Stomach (tissue), 9 donors: ENCODE data around the gene SWI5. TPM values are rescaled to one million over a fixed set of nuclear protein-coding genes. Genes with fewer than 3 reads are reported as not detected.
A peak's percentile ranks its signal among the peaks of the same experiment; 100 is the strongest.

ENCODE experiments used
- DNase-seq, 2 donors: peaks; one replicate each; pipeline versions ENCODE4 v3.0.0 to v3.0.0-alpha.2; 2013 to 2019
- H3K27ac ChIP-seq, 5 donors: fragments of 200-600 bp in 4 of 5; sonication (generic) in 4 of 5; one replicate each; pipeline ENCODE4 v1.5.1; 2013 to 2019; ENCODE audit warnings: mild to moderate bottlenecking in 1 of 5, moderate library complexity in 1 of 5
- H3K27me3 ChIP-seq, 3 donors: fragments of 200-600 bp; sonication (generic); one replicate each; pipeline ENCODE4 v1.5.1; 2017 to 2019; ENCODE audit warnings: mixed run types in 1 of 3
- H3K36me3 ChIP-seq, 4 donors: fragments of 200-600 bp; sonication (generic); 1 replicate in 3 of 4; 2 replicates in 1 of 4; pipeline ENCODE4 v1.5.1; 2016 to 2019
- H3K4me1 ChIP-seq, 4 donors: fragments of 200-600 bp; sonication (generic); one replicate each; pipeline ENCODE4 v1.5.1; 2016 to 2019
- H3K4me3 ChIP-seq, 4 donors: fragments of 200-600 bp; sonication (generic) in 3 of 4; one replicate each; pipeline ENCODE4 v1.5.1; 2016 to 2019; ENCODE audit warnings: mild to moderate bottlenecking in 1 of 4
- H3K9me3 ChIP-seq, 4 donors: fragments of 200-600 bp; sonication (generic); one replicate each; pipeline ENCODE4 v1.5.1; 2016 to 2019
- EP300 ChIP-seq: sonication (generic); formaldehyde crosslinking; IDR thresholded peaks from one replicate; pipeline ENCODE4 v1.6.1; 2017; ENCODE audit warnings: antibody characterized with exemption
- POLR2A ChIP-seq, 4 donors: fragments of 450-650 bp; IDR thresholded peaks; one replicate each; pipeline ENCODE4 v1.6.1; 2016; ENCODE audit warnings: antibody characterized with exemption in 4 of 4, control low read depth in 2 of 4, mild to moderate bottlenecking in 1 of 4, moderate library complexity in 1 of 4
- POLR2AphosphoS5 ChIP-seq, 3 donors: sonication (generic); formaldehyde crosslinking; IDR thresholded peaks; one replicate each; pipeline ENCODE4 v1.6.1; 2016; ENCODE audit warnings: antibody characterized with exemption in 3 of 3
- WGBS, 5 donors: extraction: QIAGEN DNeasy Blood & Tissue Kit in 3 of 5; methylation state at CpG; one replicate each; pipeline versions ENCODE4 v1.1.5 to v1.1.7; 2013 to 2018; 5-methylcytosine and 5-hydroxymethylcytosine counted together
- intact Hi-C: fragments of 100-400 bp; cut with DNase I; formaldehyde crosslinking; loops from one replicate; pipeline ENCODE4 v1.15.1; 2023; ENCODE audit warnings: low total_unique reads
- polyA plus RNA-seq, 3 donors: library from polyadenylated mRNA; stranded (reverse); fragments of 200-250 nt; gene quantifications; one replicate each; pipeline ENCODE4 v1.2.3, GENCODE V29; 2013
- total RNA-seq, 5 donors: library from RNA; depleted of rRNA; stranded (reverse); fragments of >200 nt; gene quantifications; one replicate each; pipeline versions ENCODE4 v1.1.0 to v1.2.3, GENCODE V29; 2014 to 2016
- TF ChIP-seq, protein P1 (sequence below), 7 experiments: fragments of 450-650 bp in 4 of 7; fragments of 200-600 bp in 3 of 7; sonication (generic) in 3 of 7; IDR thresholded peaks; one replicate each; pipeline ENCODE4 v1.5.1; 2016 to 2019; ENCODE audit warnings: antibody characterized with exemption in 7 of 7, control low read depth in 2 of 7, mild to moderate bottlenecking in 1 of 7
- donor health status: healthy with polysubstance abuse.
- donor health status: Bipolar disorder and iron deficiency.
- donor health status: healthy.

SWI5 gene
- total and polyA plus RNA-seq, 8 donors = 8.1 to 61.3 (median 32.9) TPM; not detected in 2

DNA sequence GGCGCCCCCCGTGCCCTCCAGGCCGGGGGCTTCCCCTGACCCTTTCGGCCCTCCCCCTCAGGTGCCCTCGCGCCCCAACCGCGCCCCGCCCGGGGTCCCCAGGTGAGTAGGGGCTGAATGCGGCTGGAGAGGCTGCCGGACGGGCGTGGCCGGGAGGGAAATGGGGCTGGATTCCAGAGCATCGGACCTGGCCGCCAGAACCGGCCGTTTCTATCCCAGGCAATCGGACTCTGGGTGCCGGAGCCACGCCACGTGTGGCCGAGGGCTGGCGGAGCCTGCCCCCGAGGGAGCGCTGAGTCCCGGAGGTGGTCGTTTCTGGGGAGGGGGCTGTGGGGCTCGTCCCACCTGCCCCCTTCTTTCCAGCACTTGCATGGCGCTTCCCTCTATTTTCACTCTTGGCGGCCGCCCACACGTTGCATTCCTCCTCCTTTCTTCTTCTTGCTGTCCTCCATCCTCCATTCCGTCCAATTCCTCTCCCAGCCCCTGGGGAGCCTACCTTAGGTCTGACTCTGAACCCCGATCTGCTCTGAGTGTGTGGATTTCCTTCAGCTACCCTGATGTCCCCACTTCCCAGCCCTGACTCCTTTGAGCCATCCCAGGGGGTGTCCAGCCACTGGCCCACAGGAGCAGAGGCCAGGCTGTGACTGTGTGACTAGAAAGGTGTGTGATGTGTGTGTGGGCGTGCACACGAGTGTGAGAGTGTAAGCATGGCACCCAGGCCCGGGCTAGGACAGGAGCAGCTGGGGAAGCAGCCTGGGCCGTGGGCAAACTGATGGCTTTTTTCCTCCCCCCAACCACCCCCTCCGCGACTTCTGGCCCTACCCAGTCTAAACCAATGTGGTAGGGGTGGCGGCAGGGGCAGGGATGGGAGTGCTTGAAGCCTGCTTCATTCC is 25.0 kb upstream of the SWI5 start:
- Histone ChIP-seq H3K4me1 (peaks cover 12 to 29% (median 22%) of the 10 kb centered on the region in 4 donors), H3K4me3 (peak overlapping the region; percentile 40 to 54 (median 48)), H3K27ac (peak overlapping the region in 2 of 5 donors; percentile 19 to 60), H3K36me3 (peaks cover 0 to 6% (median 6%) of the 10 kb centered on the region in 4 donors), H3K27me3 (peaks cover 0 to 23% (median 0%) of the 10 kb centered on the region in 3 donors), H3K9me3 (no peaks in the 10 kb centered on the region)
- no peak for DNase-seq
- WGBS, 5 donors = 20 to 42% (median 31%) methylated on average over 25 to 43 of the region's 43 CpGs
- intact Hi-C loops = no loop called here
- TF ChIP-seq, protein P1, sequence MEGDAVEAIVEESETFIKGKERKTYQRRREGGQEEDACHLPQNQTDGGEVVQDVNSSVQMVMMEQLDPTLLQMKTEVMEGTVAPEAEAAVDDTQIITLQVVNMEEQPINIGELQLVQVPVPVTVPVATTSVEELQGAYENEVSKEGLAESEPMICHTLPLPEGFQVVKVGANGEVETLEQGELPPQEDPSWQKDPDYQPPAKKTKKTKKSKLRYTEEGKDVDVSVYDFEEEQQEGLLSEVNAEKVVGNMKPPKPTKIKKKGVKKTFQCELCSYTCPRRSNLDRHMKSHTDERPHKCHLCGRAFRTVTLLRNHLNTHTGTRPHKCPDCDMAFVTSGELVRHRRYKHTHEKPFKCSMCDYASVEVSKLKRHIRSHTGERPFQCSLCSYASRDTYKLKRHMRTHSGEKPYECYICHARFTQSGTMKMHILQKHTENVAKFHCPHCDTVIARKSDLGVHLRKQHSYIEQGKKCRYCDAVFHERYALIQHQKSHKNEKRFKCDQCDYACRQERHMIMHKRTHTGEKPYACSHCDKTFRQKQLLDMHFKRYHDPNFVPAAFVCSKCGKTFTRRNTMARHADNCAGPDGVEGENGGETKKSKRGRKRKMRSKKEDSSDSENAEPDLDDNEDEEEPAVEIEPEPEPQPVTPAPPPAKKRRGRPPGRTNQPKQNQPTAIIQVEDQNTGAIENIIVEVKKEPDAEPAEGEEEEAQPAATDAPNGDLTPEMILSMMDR (IDR thresholded peaks at IDR 0.05) = no peak
- TF ChIP-seq EP300 = no peak
- no peak for TF ChIP-seq POLR2AphosphoS5 (IDR thresholded peaks at IDR 0.05)
- no peak for TF ChIP-seq POLR2A (IDR thresholded peaks at IDR 0.05)

DNA sequence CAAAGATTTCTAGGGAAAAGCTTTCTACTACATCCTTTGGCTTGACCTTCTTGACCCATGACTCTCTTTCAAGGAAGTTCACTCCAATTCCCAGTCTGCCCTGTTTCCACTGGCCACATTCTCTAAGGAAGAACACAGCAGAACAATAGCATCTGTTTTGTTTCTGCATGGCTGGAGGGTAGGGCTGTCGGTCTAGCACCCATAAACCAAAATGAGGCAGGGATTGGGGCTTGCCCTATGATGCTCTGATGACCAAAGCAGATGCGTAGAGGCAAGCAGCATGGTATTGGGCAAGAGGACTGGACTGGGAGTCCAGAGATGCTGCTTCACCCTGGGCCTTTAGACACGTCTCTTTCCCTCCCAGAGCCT is 24.4 kb upstream of the SWI5 start:
- DNase-seq = no peak
- Histone ChIP-seq H3K27ac (no peak overlapping the region), H3K9me3 (no peaks in the 10 kb centered on the region), H3K27me3 (peaks cover 0 to 23% (median 0%) of the 10 kb centered on the region in 3 donors), H3K36me3 (peaks cover under 1 to 13% (median 13%) of the 10 kb centered on the region in 4 donors), H3K4me1 (peaks cover 12 to 25% (median 19%) of the 10 kb centered on the region in 4 donors), H3K4me3 (no peak overlapping the region)
- TF ChIP-seq, protein P1 (IDR thresholded peaks at IDR 0.05) = no peak
- TF ChIP-seq EP300 (no peak), POLR2AphosphoS5 (IDR thresholded peaks at IDR 0.05) (no peak), POLR2A (IDR thresholded peaks at IDR 0.05) (no peak)
- WGBS, 5 donors = 71 to 86% (median 83%) methylated on average over 3 of the region's 3 CpGs
- intact Hi-C loops = no loop called here

DNA sequence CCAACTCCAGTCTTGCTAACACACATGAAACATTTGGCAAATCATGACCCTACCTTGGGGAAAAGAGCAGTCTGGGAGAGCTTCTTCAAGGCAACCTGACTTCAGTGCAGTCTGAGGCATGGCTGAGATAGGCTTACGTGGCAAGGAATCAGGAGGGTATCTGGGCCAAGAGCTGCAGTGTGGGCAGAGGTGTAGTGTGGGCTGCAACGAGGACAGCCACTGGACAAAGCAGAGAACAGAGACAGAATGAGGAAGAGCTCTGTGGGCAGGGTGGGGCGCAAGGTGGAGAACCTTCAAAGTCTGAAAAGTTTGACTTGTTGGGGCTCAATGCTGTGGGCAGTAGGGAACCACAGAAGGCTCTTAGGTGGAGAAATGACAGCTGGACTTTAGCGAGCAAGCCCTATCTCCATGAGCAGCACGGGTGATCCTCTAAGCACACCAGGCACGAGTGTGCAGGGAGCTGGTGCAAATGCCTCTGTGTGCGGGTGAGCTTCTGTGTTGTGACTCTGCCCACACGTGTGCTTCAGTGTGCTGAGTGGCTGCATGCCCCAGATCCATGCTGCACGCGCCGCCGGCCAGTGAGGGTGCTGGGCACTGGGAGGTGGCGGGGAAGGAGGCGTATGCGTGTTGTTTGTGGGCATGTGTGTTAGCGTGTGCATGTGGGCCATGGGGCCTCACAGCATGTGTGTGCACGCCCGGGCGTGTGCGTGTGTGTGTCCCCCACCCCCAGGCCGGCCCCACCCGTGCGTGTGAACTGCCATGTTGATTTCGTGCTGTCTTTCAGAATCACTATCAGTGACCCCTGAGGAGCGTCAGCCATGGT is 23.5 kb upstream of the SWI5 start:
- no peak for TF ChIP-seq EP300
- TF ChIP-seq POLR2A (IDR thresholded peaks at IDR 0.05) = no peak
- TF ChIP-seq, protein P1 (IDR thresholded peaks at IDR 0.05) = no peak
- TF ChIP-seq POLR2AphosphoS5 (IDR thresholded peaks at IDR 0.05) = no peak
- peaks cover 12 to 25% (median 19%) of the 10 kb centered on the region in 4 donors for H3K4me1 ChIP-seq
- intact Hi-C loops = no loop called here
- no peak overlapping the region for H3K27ac ChIP-seq
- DNase-seq = no peak
- peaks cover 8 to 21% (median 21%) of the 10 kb centered on the region in 4 donors for H3K36me3 ChIP-seq
- no peaks in the 10 kb centered on the region for H3K9me3 ChIP-seq
- 85 to 89% (median 88%) methylated on average over 8 to 25 of the region's 25 CpGs for WGBS, 5 donors
- no peak overlapping the region for H3K4me3 ChIP-seq
- peaks cover 0 to 23% (median 0%) of the 10 kb centered on the region in 3 donors for H3K27me3 ChIP-seq
